Prostate gland (tissue), 2 donors: ENCODE results near the gene TMEM131.

Experiments used
- POLR2A ChIP-seq: fragments of 450-650 bp; IDR thresholded peaks from one replicate; pipeline ENCODE4 v1.6.1; 2016; ENCODE audit warnings: antibody characterized with exemption, mild to moderate bottlenecking
- POLR2AphosphoS5 ChIP-seq: sonication (generic); formaldehyde crosslinking; IDR thresholded peaks from one replicate; pipeline ENCODE4 v1.6.1; 2017; ENCODE audit warnings: antibody characterized with exemption
- TF ChIP-seq, protein P1 (sequence below), 4 experiments: fragments of 200-600 bp in 2 of 4; fragments of 450-650 bp in 2 of 4; sonication (generic) in 2 of 4; IDR thresholded peaks; 1 replicate in 3 of 4; 2 replicates in 1 of 4; pipeline ENCODE4 v1.5.1; 2016 to 2019; ENCODE audit warnings: antibody characterized with exemption in 4 of 4, mild to moderate bottlenecking in 2 of 4, moderate library complexity in 2 of 4

DNA sequence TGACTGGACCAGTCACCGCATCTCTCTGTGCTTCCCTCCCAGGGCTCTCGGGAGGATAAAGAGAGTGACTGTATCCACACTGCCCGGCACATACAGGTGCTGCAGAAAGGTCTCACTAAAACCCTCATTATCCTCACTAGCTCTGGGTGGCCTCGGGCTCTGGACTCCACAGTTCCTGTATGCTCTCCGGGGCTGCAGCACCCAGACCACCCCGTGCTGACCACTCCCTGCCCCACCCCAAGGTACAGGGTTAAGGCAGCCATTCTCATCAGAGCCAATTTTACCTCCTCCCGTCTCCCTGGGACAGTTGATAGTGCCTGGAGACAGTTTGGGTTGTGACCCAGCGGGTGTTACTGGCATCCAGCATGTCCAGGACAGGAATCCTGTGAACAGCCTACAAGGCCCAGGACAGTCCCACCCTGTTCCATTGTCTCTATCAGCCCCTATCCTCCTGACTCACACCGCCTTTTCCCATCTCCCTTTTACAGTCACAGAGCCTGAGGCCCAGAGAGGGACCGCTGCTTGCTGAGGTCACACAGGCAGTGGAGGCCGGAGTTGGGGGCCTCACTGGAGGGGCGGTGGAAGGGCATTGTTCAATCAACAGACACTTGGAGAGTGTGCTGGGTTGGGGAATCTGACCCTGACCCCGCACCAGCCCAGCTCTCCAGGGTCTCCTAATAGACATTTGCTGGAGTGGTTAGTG lies 280.6 kb downstream of the TMEM131 start:
- TF ChIP-seq, protein P1, sequence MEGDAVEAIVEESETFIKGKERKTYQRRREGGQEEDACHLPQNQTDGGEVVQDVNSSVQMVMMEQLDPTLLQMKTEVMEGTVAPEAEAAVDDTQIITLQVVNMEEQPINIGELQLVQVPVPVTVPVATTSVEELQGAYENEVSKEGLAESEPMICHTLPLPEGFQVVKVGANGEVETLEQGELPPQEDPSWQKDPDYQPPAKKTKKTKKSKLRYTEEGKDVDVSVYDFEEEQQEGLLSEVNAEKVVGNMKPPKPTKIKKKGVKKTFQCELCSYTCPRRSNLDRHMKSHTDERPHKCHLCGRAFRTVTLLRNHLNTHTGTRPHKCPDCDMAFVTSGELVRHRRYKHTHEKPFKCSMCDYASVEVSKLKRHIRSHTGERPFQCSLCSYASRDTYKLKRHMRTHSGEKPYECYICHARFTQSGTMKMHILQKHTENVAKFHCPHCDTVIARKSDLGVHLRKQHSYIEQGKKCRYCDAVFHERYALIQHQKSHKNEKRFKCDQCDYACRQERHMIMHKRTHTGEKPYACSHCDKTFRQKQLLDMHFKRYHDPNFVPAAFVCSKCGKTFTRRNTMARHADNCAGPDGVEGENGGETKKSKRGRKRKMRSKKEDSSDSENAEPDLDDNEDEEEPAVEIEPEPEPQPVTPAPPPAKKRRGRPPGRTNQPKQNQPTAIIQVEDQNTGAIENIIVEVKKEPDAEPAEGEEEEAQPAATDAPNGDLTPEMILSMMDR (IDR thresholded peaks at IDR 0.05): no peak
- no peak for TF ChIP-seq POLR2A
- no peak for TF ChIP-seq POLR2AphosphoS5
